GM12878 (cell line): ENCODE measurements around the gene TGFBR3.

Experiments used
- EGR1 ChIP-seq, 2 experiments: IDR thresholded peaks; 1 replicate in 1 of 2; 2 replicates in 1 of 2; pipeline ENCODE4 v1.6.1; 2011 to 2012; ENCODE audit warnings: low read depth in 2 of 2, low read length in 2 of 2, borderline replicate concordance in 1 of 2, mild to moderate bottlenecking in 1 of 2, moderate library complexity in 1 of 2
- EZH2 ChIP-seq: IDR thresholded peaks from 2 replicates; pipeline ENCODE4 v1.6.1; 2012; ENCODE audit warnings: low read depth, mild to moderate bottlenecking, control low read depth, inconsistent platforms, low read length, borderline replicate concordance; ENCODE audit not compliant: control insufficient read depth
- KDM1A ChIP-seq: fragments of 200-600 bp; sonication (generic); IDR thresholded peaks from 2 replicates; pipeline ENCODE4 v1.6.1; 2016; ENCODE audit warnings: borderline replicate concordance
- MXI1 ChIP-seq: fragments of 150-350 bp; IDR thresholded peaks from 2 replicates; pipeline ENCODE4 v1.6.1; 2011; ENCODE audit warnings: low read depth, mild to moderate bottlenecking, inconsistent platforms, low read length, improper control_type of control experiment
- SMC3 ChIP-seq: IDR thresholded peaks from 2 replicates; pipeline ENCODE4 v1.6.1; 2011; ENCODE audit warnings: low read length, improper control_type of control experiment, borderline replicate concordance
- SRF ChIP-seq, 2 experiments: IDR thresholded peaks; 2 replicates each; pipeline ENCODE4 v1.6.1; 2011; ENCODE audit warnings: low read depth in 2 of 2, low read length in 2 of 2, mild to moderate bottlenecking in 1 of 2, moderate library complexity in 1 of 2
- TBL1XR1 ChIP-seq: IDR thresholded peaks from 2 replicates; pipeline ENCODE4 v1.6.1; 2012; ENCODE audit warnings: low read depth, low read length, improper control_type of control experiment
- USF1 ChIP-seq: IDR thresholded peaks from 2 replicates; pipeline ENCODE4 v1.6.1; 2011; ENCODE audit warnings: borderline replicate concordance, low read depth, mild to moderate bottlenecking, moderate library complexity, mixed read lengths, low read length; ENCODE audit not compliant: insufficient read depth; ENCODE audit errors: extremely low read length

- TF ChIP-seq SRF (IDR thresholded peaks at IDR 0.05; ENCODE audit: low read depth in 2 of 2, low read length in 2 of 2), result no peak
- no peak for TF ChIP-seq SMC3
- TF ChIP-seq KDM1A, result no peak
- no peak for TF ChIP-seq USF1
- TF ChIP-seq EGR1 (IDR thresholded peaks at IDR 0.05; ENCODE audit: borderline replicate concordance in 1 of 2, low read depth in 2 of 2, low read length in 2 of 2), result no peak
- TF ChIP-seq TBL1XR1, result no peak
- TF ChIP-seq EZH2, result no peak
- TF ChIP-seq MXI1, result no peak
These were observed 188.5 kb downstream of the TGFBR3 start for GRCh38 chr1:91697416-91697815.
